GM23248 (cell line): ENCODE measurements around the gene TRIO.

Source experiments
- EZH2 ChIP-seq: fragments of 200-600 bp; sonication (generic); IDR thresholded peaks from 2 replicates; pipeline ENCODE4 v1.6.1; 2018; ENCODE audit warnings: antibody characterized with exemption, mild to moderate bottlenecking; ENCODE audit not compliant: insufficient read depth, poor library complexity, severe bottlenecking
- EZH2phosphoT487 ChIP-seq: fragments of 200-600 bp; sonication (generic); IDR thresholded peaks from 2 replicates; pipeline ENCODE4 v1.6.1; 2018; ENCODE audit warnings: antibody characterized with exemption, moderate library complexity, mild to moderate bottlenecking, low read depth; ENCODE audit not compliant: insufficient read depth

DNA sequence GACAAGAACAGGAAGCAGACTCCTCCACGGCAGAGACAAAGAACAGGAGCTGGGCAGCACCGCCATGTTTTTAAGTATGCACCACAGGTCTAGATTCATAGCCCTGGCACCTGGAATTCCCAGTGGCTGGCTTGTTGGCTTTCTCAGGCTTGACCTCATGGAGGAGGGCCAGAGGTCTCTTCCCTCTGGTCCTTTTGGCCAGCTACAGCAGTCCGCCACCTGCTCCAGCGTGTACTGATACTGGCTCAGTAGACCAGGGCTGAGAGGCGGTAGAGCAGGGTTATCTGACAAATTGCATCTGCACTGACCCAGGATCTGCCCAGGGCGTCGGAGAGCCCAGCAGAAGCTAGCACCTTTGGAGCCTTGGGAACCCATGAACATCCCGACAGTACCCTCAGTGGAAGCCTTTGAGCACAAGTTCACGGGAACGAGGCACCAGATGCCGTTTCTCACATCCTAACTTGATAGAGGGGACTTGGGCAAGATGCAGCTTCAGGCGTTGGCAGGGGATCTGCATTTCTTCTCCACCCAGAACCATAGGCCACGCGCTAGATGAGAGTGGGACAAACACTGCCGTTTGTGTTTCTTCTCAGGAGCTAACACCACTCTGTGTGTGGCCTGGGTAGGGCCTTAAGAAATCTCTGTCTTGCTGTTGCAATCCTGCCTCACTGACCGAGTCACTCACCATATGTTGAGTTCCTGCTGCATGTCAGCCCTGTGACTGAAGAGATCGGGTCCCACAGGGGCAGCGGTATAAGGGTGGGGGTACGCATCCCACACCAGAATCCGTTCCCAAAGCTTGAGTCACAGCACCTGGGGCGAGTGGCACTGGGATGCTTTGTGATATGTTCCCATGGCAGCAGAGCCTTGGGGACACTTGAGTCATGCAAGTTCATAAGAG lies 348.1 kb downstream of the TRIO start:
- TF ChIP-seq EZH2phosphoT487 (no peak), EZH2 (no peak)
